HUES64 (cell line): Measurements from ENCODE around the gene RRBP1.
A peak's percentile ranks its signal among the peaks of the same experiment; 100 is the strongest.

Experiments used
- H3K27ac ChIP-seq: 2 replicates; pipeline ENCODE4 v1.7.0; 2013; ENCODE audit warnings: low read depth, low read length, inconsistent platforms
- H3K27me3 ChIP-seq: 2 replicates; pipeline ENCODE4 v1.6.1; 2013; ENCODE audit warnings: mild to moderate bottlenecking, low read length; ENCODE audit not compliant: insufficient read depth
- H3K36me3 ChIP-seq: 2 replicates; pipeline ENCODE4 v1.6.1; 2013; ENCODE audit warnings: mild to moderate bottlenecking, low read length; ENCODE audit not compliant: insufficient read depth
- H3K4me1 ChIP-seq: 2 replicates; pipeline ENCODE4 v1.6.1; 2013; ENCODE audit warnings: mild to moderate bottlenecking, low read length, moderate library complexity; ENCODE audit not compliant: insufficient read depth
- H3K4me3 ChIP-seq: 2 replicates; pipeline ENCODE4 v1.5.1; 2013; ENCODE audit warnings: mild to moderate bottlenecking, low read length, moderate library complexity
- H3K9ac ChIP-seq: 2 replicates; pipeline ENCODE4 v1.6.1; 2013; ENCODE audit warnings: mild to moderate bottlenecking, low read depth, low read length
- H3K9me3 ChIP-seq: 2 replicates; pipeline ENCODE4 v1.6.1; 2013; ENCODE audit warnings: low read depth, low read length; ENCODE audit not compliant: insufficient read depth
- WGBS: fragments of 150-250, 120-280 bp; methylation state at CpG from one replicate; pipeline ENCODE4 v1.1.7; 2013; ENCODE audit warnings: missing lambda C conversion rate; 5-methylcytosine and 5-hydroxymethylcytosine counted together

RRBP1 gene

GRCh38 chr20:17609811-17610377 lies 72.1 kb downstream of the RRBP1 start:
- no peak overlapping the region for H3K9ac ChIP-seq
- peaks cover 31% of the 10 kb centered on the region for H3K36me3 ChIP-seq
- 96% methylated on average over 8 of the region's 8 CpGs for WGBS
- no peak overlapping the region for H3K27ac ChIP-seq
- H3K9me3 ChIP-seq, result no peaks in the 10 kb centered on the region
- H3K4me3 ChIP-seq, result no peak overlapping the region
- no peaks in the 10 kb centered on the region for H3K4me1 ChIP-seq
- no peaks in the 10 kb centered on the region for H3K27me3 ChIP-seq

- no peak overlapping the region for H3K27ac ChIP-seq
- peaks cover 36% of the 10 kb centered on the region for H3K36me3 ChIP-seq
- H3K9ac ChIP-seq, result no peak overlapping the region
- H3K27me3 ChIP-seq, result no peaks in the 10 kb centered on the region
- no peaks in the 10 kb centered on the region for H3K4me1 ChIP-seq
- WGBS, result 95% methylated on average over 3 of the region's 3 CpGs
- H3K9me3 ChIP-seq, result no peaks in the 10 kb centered on the region
- H3K4me3 ChIP-seq, result no peak overlapping the region
Measured at GRCh38 chr20:17608701-17609497, 73.1 kb downstream of the RRBP1 start.

- Histone ChIP-seq H3K27ac (no peak overlapping the region), H3K4me3 (no peak overlapping the region), H3K4me1 (peaks cover 14% of the 10 kb centered on the region), H3K27me3 (no peaks in the 10 kb centered on the region), H3K9me3 (no peaks in the 10 kb centered on the region), H3K36me3 (peaks cover 49% of the 10 kb centered on the region), H3K9ac (no peak overlapping the region)
- WGBS, result 69% methylated on average over 2 of the region's 2 CpGs
Measured at GRCh38 chr20:17606001-17606400, 76.0 kb downstream of the RRBP1 start.

- Histone ChIP-seq H3K27me3 (no peaks in the 10 kb centered on the region), H3K9ac (no peak overlapping the region), H3K4me1 (peaks cover 22% of the 10 kb centered on the region), H3K36me3 (peaks cover 51% of the 10 kb centered on the region), H3K9me3 (no peaks in the 10 kb centered on the region), H3K4me3 (no peak overlapping the region), H3K27ac (no peak overlapping the region)
- WGBS, result 93% methylated on average over 5 of the region's 5 CpGs
Measured at GRCh38 chr20:17605131-17605660, 76.8 kb downstream of the RRBP1 start.

GRCh38 chr20:17602493-17602892 lies 79.5 kb downstream of the RRBP1 start:
- Histone ChIP-seq H3K4me3 (peak overlapping the region; percentile 19; the same call in 1 of the 2 replicates), H3K4me1 (peaks cover 28% of the 10 kb centered on the region), H3K9me3 (no peaks in the 10 kb centered on the region), H3K36me3 (peaks cover 40% of the 10 kb centered on the region), H3K27me3 (no peaks in the 10 kb centered on the region), H3K9ac (no peak overlapping the region), H3K27ac (peak overlapping the region; percentile 73)
- WGBS, result 79% methylated on average over 4 of the region's 4 CpGs

GRCh38 chr20:17601957-17602356 lies 80.1 kb downstream of the RRBP1 start:
- no peaks in the 10 kb centered on the region for H3K9me3 ChIP-seq
- peaks cover 28% of the 10 kb centered on the region for H3K4me1 ChIP-seq
- 66% methylated on average over 4 of the region's 4 CpGs for WGBS
- H3K4me3 ChIP-seq, result peak overlapping the region; percentile 19; the same call in 1 of the 2 replicates
- H3K27ac ChIP-seq, result peak overlapping the region; percentile 73
- no peaks in the 10 kb centered on the region for H3K27me3 ChIP-seq
- peaks cover 35% of the 10 kb centered on the region for H3K36me3 ChIP-seq
- no peak overlapping the region for H3K9ac ChIP-seq

- Histone ChIP-seq H3K36me3 (peaks cover 8% of the 10 kb centered on the region; the same call in 1 of the 2 replicates), H3K4me3 (no peak overlapping the region), H3K27ac (no peak overlapping the region), H3K9me3 (no peaks in the 10 kb centered on the region), H3K27me3 (no peaks in the 10 kb centered on the region), H3K9ac (no peak overlapping the region), H3K4me1 (peaks cover 38% of the 10 kb centered on the region)
- no CpG with 5 or more reads among the region's 1 CpG for WGBS
Measured at GRCh38 chr20:17598013-17598550, 84.0 kb downstream of the RRBP1 start.

GRCh38 chr20:17595856-17596255 lies 86.2 kb downstream of the RRBP1 start:
- Histone ChIP-seq H3K9ac (no peak overlapping the region), H3K27me3 (no peaks in the 10 kb centered on the region), H3K4me3 (no peak overlapping the region), H3K36me3 (peaks cover 10% of the 10 kb centered on the region), H3K27ac (no peak overlapping the region), H3K4me1 (peaks cover 28% of the 10 kb centered on the region), H3K9me3 (no peaks in the 10 kb centered on the region)
- 92% methylated on average over 2 of the region's 2 CpGs for WGBS

GRCh38 chr20:17594443-17594842 lies 87.6 kb downstream of the RRBP1 start:
- Histone ChIP-seq H3K9me3 (no peaks in the 10 kb centered on the region), H3K27ac (no peak overlapping the region), H3K36me3 (peaks cover 9% of the 10 kb centered on the region), H3K27me3 (no peaks in the 10 kb centered on the region), H3K4me3 (no peak overlapping the region; the same call in 1 of the 2 replicates), H3K4me1 (peaks cover 24% of the 10 kb centered on the region), H3K9ac (no peak overlapping the region; the same call in 1 of the 2 replicates)

GRCh38 chr20:17593902-17594301 lies 88.1 kb downstream of the RRBP1 start:
- no peaks in the 10 kb centered on the region for H3K27me3 ChIP-seq
- H3K9me3 ChIP-seq, result no peaks in the 10 kb centered on the region
- peaks cover 24% of the 10 kb centered on the region for H3K4me1 ChIP-seq
- no peak overlapping the region for H3K27ac ChIP-seq
- 95% methylated on average over 2 of the region's 4 CpGs for WGBS
- H3K36me3 ChIP-seq, result peaks cover 9% of the 10 kb centered on the region
- H3K4me3 ChIP-seq, result no peak overlapping the region; the same call in 1 of the 2 replicates
- no peak overlapping the region for H3K9ac ChIP-seq

GRCh38 chr20:17590245-17590644 lies 91.8 kb downstream of the RRBP1 start:
- Histone ChIP-seq H3K27me3 (no peaks in the 10 kb centered on the region), H3K27ac (no peak overlapping the region), H3K36me3 (peaks cover 9% of the 10 kb centered on the region), H3K4me1 (peaks cover 24% of the 10 kb centered on the region), H3K4me3 (no peak overlapping the region), H3K9me3 (no peaks in the 10 kb centered on the region), H3K9ac (no peak overlapping the region)
- WGBS, result 98% methylated on average over 1 of the region's 1 CpG
